H1 (cell line): ENCODE data around the gene CANT1. TPM values are rescaled to one million over a fixed set of nuclear protein-coding genes. Genes with fewer than 3 reads are reported as not detected.

Source experiments
- CTCF ChIA-PET: fragments of 300-600 bp; sonication (Branson Sonifier 250); formaldehyde crosslinking; loops from one replicate; lab custom pipeline; 2021; ENCODE audit not compliant: partially characterized antibody; lab: Charles Lee
- POLR2A ChIA-PET: fragments of 300-600 bp; sonication (Branson Sonifier 250); formaldehyde crosslinking; loops from one replicate; lab custom pipeline; 2021; ENCODE audit warnings: inconsistent platforms; ENCODE audit not compliant: partially characterized antibody; lab: Charles Lee
- DNase-seq, 2 experiments: peaks; one replicate each; pipeline versions ENCODE4 v3.0.0 to v3.0.0-alpha.2; 2010 to 2022; ENCODE audit warnings: low spot score in 2 of 2, low read depth in 1 of 2, mixed read lengths in 1 of 2
- FAIRE-seq: peaks from 2 replicates; lab custom pipeline; 2011; peaks lifted over from hg19 to GRCh38; lab: Jason Lieb, UNC
- H2AFZ ChIP-seq: 2 replicates; pipeline ENCODE4 v1.8.1; 2012; ENCODE audit warnings: low read length, inconsistent platforms
- H2AK5ac ChIP-seq: 2 replicates; pipeline ENCODE4 v1.6.1; 2013; ENCODE audit warnings: low read depth, low read length
- H2BK120ac ChIP-seq: replicated peaks from 2 replicates; pipeline ENCODE3; 2013; ENCODE audit warnings: low read depth, low read length, inconsistent platforms
- H2BK12ac ChIP-seq: 2 replicates; pipeline ENCODE4 v1.6.1; 2013; ENCODE audit warnings: low read depth, low read length
- H2BK15ac ChIP-seq: 2 replicates; pipeline ENCODE4 v1.6.1; 2013; ENCODE audit warnings: low read length
- H2BK20ac ChIP-seq: 2 replicates; pipeline ENCODE4 v1.6.1; 2013; ENCODE audit warnings: low read length
- H2BK5ac ChIP-seq: 2 replicates; pipeline ENCODE4 v1.6.1; 2013; ENCODE audit warnings: low read depth, low read length
- H3K14ac ChIP-seq: 2 replicates; pipeline ENCODE4 v1.6.1; 2013; ENCODE audit warnings: inconsistent platforms; ENCODE audit not compliant: insufficient read length
- H3K18ac ChIP-seq: 2 replicates; pipeline ENCODE4 v1.6.1; 2013; ENCODE audit warnings: low read length; ENCODE audit errors: extremely low read depth
- H3K23ac ChIP-seq: 2 replicates; pipeline ENCODE4 v1.6.1; 2013; ENCODE audit warnings: inconsistent platforms; ENCODE audit not compliant: insufficient read length
- H3K23me2 ChIP-seq: 2 replicates; pipeline ENCODE4 v1.6.1; 2013; ENCODE audit warnings: low read depth, low read length
- H3K27ac ChIP-seq: 2 replicates; pipeline ENCODE4 v1.6.1; 2011; ENCODE audit warnings: low read depth, low read length, inconsistent platforms
- H3K27me3 ChIP-seq, 4 experiments: replicated peaks in 1 of 4; 1 replicate in 1 of 4; 2 replicates in 3 of 4; pipeline versions ENCODE4 v1.6.1 to v1.8.1; 2011 to 2013; ENCODE audit warnings: low read length in 3 of 4, mild to moderate bottlenecking in 3 of 4, inconsistent platforms in 2 of 4, mixed read lengths in 2 of 4, moderate library complexity in 1 of 4; ENCODE audit not compliant: control insufficient read depth in 3 of 4, insufficient read depth in 3 of 4; ENCODE audit errors: extremely low read depth in 1 of 4
- H3K36me3 ChIP-seq, 4 experiments: 2 replicates each; pipeline versions ENCODE4 v1.6.1 to v1.8.1; 2011 to 2013; ENCODE audit warnings: mild to moderate bottlenecking in 4 of 4, low read length in 3 of 4, moderate library complexity in 2 of 4, control low read depth in 1 of 4, inconsistent platforms in 1 of 4; ENCODE audit not compliant: insufficient read depth in 4 of 4, control insufficient read depth in 2 of 4
- H3K4ac ChIP-seq: replicated peaks from 2 replicates; pipeline ENCODE3; 2013; ENCODE audit warnings: low read length, low read depth, mixed read lengths, inconsistent platforms; ENCODE audit not compliant: insufficient read length
- H3K4me1 ChIP-seq, 4 experiments: replicated peaks in 1 of 4; 1 replicate in 1 of 4; 2 replicates in 3 of 4; pipeline versions ENCODE4 v1.6.1 to v1.8.1; 2011 to 2013; ENCODE audit warnings: low read length in 3 of 4, inconsistent platforms in 2 of 4, mixed read lengths in 1 of 4; ENCODE audit not compliant: insufficient read depth in 4 of 4, control insufficient read depth in 3 of 4
- H3K4me2 ChIP-seq, 2 experiments: 2 replicates each; pipeline versions ENCODE4 v1.6.1 to v1.8.1; 2011 to 2013; ENCODE audit warnings: low read depth in 2 of 2, low read length in 2 of 2, control low read depth in 1 of 2, inconsistent platforms in 1 of 2, mild to moderate bottlenecking in 1 of 2; ENCODE audit not compliant: insufficient read depth in 1 of 2
- H3K4me3 ChIP-seq, 4 experiments: fragments of 200-600, 300-600 bp in 1 of 4; sonication (generic), shearing (Covaris generic), sonication (Bioruptor Twin) in 1 of 4; 2 replicates each; pipeline versions ENCODE4 v1.5.1 to v1.8.1; 2011 to 2016; ENCODE audit warnings: low read length in 4 of 4, low read depth in 3 of 4, control low read depth in 2 of 4, inconsistent platforms in 2 of 4, mild to moderate bottlenecking in 2 of 4, mixed read lengths in 1 of 4, moderate library complexity in 1 of 4; ENCODE audit not compliant: insufficient read depth in 2 of 4; ENCODE audit errors: extremely low read depth in 1 of 4
- H3K56ac ChIP-seq: replicated peaks from 2 replicates; pipeline ENCODE3; 2013; ENCODE audit warnings: low read depth, mild to moderate bottlenecking, mixed read lengths, low read length, inconsistent platforms; ENCODE audit not compliant: insufficient read length
- H3K79me1 ChIP-seq: 2 replicates; pipeline ENCODE4 v1.6.1; 2013; ENCODE audit warnings: low read depth, low read length, control low read depth
- H3K79me2 ChIP-seq, 2 experiments: 2 replicates each; pipeline versions ENCODE4 v1.6.1 to v1.8.1; 2012 to 2013; ENCODE audit warnings: low read length in 2 of 2, mild to moderate bottlenecking in 2 of 2, inconsistent platforms in 1 of 2; ENCODE audit not compliant: insufficient read depth in 2 of 2, control insufficient read depth in 1 of 2
- H3K9ac ChIP-seq, 4 experiments: replicated peaks in 1 of 4; 1 replicate in 1 of 4; 2 replicates in 3 of 4; pipeline versions ENCODE4 v1.6.1 to v1.8.1; 2011 to 2013; ENCODE audit warnings: low read depth in 3 of 4, low read length in 3 of 4, control low read depth in 2 of 4, mild to moderate bottlenecking in 2 of 4, moderate library complexity in 2 of 4, inconsistent platforms in 1 of 4; ENCODE audit errors: extremely low read depth in 1 of 4
- H3K9me3 ChIP-seq, 2 experiments: 2 replicates each; pipeline versions ENCODE4 v1.6.1 to v1.8.1; 2012 to 2013; ENCODE audit warnings: mild to moderate bottlenecking in 2 of 2, moderate library complexity in 2 of 2, control low read depth in 1 of 2, inconsistent platforms in 1 of 2, low read depth in 1 of 2, low read length in 1 of 2, mixed read lengths in 1 of 2; ENCODE audit not compliant: insufficient read depth in 2 of 2
- H4K20me1 ChIP-seq, 2 experiments: replicated peaks in 1 of 2; 2 replicates each; pipeline versions ENCODE3 to v1.8.1; 2011 to 2013; ENCODE audit warnings: inconsistent platforms in 2 of 2, low read length in 2 of 2, mild to moderate bottlenecking in 1 of 2; ENCODE audit not compliant: insufficient read depth in 2 of 2, control insufficient read depth in 1 of 2
- H4K5ac ChIP-seq: 2 replicates; pipeline ENCODE4 v1.6.1; 2013; ENCODE audit warnings: low read length, low read depth, mixed read lengths, inconsistent platforms; ENCODE audit not compliant: insufficient read length
- H4K8ac ChIP-seq: 2 replicates; pipeline ENCODE4 v1.8.0; 2013; ENCODE audit warnings: mild to moderate bottlenecking, moderate library complexity, low read length, inconsistent platforms; ENCODE audit not compliant: insufficient read depth; ENCODE audit errors: extremely low read depth
- H4K91ac ChIP-seq: replicated peaks from 2 replicates; pipeline ENCODE3; 2013; ENCODE audit warnings: low read length, mixed read lengths, inconsistent platforms; ENCODE audit not compliant: insufficient read length
- TAF1 ChIP-seq: IDR thresholded peaks from 2 replicates; pipeline ENCODE4 v1.6.1; 2011; ENCODE audit warnings: mild to moderate bottlenecking, low read depth, low read length
- WGBS, 2 experiments: shearing (Covaris generic) in 1 of 2; methylation state at CpG; one replicate each; pipeline versions ENCODE4 v1.1.6 to v1.1.7; 2013 to 2015; ENCODE audit warnings: low lambda C conversion rate in 2 of 2, mixed read lengths in 2 of 2, inconsistent platforms in 1 of 2, low coverage in 1 of 2, missing lambda C conversion rate in 1 of 2; ENCODE audit not compliant: insufficient replicate concordance in 2 of 2, insufficient coverage in 1 of 2, insufficient read length in 1 of 2; ENCODE audit errors: extremely low coverage in 1 of 2, missing lambda C conversion rate in 1 of 2; 5-methylcytosine and 5-hydroxymethylcytosine counted together
- polyA plus RNA-seq, 7 experiments: library from polyadenylated mRNA; depleted of rRNA in 3 of 7; stranded (reverse) in 5 of 7; unstranded in 2 of 7; fragments of >200 nt in 5 of 7; fragments of 200-250 nt in 2 of 7; gene quantifications; 1 replicate in 5 of 7; 2 replicates in 1 of 7; 4 replicates in 1 of 7; pipeline versions ENCODE4 v1.2.1 to v1.2.3, GENCODE V29; 2011 to 2013; ENCODE audit warnings: missing spikeins in 2 of 7, mixed read lengths in 2 of 7
- total RNA-seq: library from RNA; stranded (reverse); fragmentation: NEBNext Ultra II Directional; extraction: Animal tissue kit (Norgen Biotek cat#: 25700); gene quantifications from 2 replicates; pipeline ENCODE4 v1.2.1, GENCODE V29; 2021

The CANT1 gene
- total and polyA plus RNA-seq, 2 of the 8 experiments (the other 6 are each of a cell fraction or from before 2014, with no cell fraction given) = 23.0 to 32.6 TPM

DNA sequence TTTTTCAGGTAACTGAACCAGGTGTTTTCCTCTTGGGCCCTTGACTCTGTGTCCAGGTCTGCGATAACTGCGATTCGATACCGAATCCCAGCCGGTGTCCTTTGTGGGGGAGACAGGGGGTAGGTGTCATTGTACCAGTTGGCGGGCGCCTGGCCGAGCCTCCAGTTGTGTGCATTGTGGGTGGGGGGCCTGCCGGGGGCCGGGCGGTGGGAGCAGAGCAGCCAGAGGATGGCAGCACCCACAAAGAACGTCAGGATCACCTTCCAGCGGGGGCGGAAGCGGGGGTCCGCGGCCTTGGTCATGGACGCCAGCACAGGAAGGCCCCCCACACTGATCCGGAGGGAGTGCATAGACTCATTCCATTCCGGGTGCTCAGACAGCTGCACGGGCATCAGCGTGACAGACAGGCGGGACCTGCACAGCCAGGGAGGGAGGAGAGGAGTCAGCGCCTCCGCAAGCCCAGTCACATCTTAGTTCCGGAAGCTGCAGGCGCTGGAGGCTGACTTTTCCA is 12.3 kb downstream of the CANT1 start:
- Histone ChIP-seq H3K23me2 (no peaks in the 10 kb centered on the region), H3K4ac (no peak overlapping the region), H2BK120ac (no peak overlapping the region), H3K79me1 (no peaks in the 10 kb centered on the region; the same call in 1 of the 2 replicates), H3K27ac (no peak overlapping the region), H3K27me3 (peaks cover 3 to 26% (median 21%) of the 10 kb centered on the region in 4 experiments), H2BK12ac (no peak overlapping the region), H3K79me2 (peaks cover 1 to 4% of the 10 kb centered on the region in 2 experiments; a peak in 1 of 4 replicates), H4K8ac (no peak overlapping the region), H3K56ac (no peak overlapping the region), H3K36me3 (peaks cover 0 to 6% (median 2%) of the 10 kb centered on the region in 4 experiments; a peak in 3 of 8 replicates), H2BK20ac (no peak overlapping the region), H2AK5ac (no peak overlapping the region), H4K20me1 (peaks cover 24 to 46% of the 10 kb centered on the region in 2 experiments), H2BK15ac (no peak overlapping the region), H3K4me2 (no peak overlapping the region), H3K9me3 (no peaks in the 10 kb centered on the region), H2AFZ (no peak overlapping the region), H3K23ac (no peak overlapping the region), H3K4me3 (no peak overlapping the region), H3K14ac (no peak overlapping the region), H3K18ac (no peak overlapping the region), H3K9ac (no peak overlapping the region), H2BK5ac (no peak overlapping the region), H4K91ac (no peak overlapping the region), H4K5ac (no peak overlapping the region), H3K4me1 (no peaks in the 10 kb centered on the region; a peak in 1 of 7 replicates)
- TF ChIP-seq TAF1 = no peak
- POLR2A ChIA-PET = no interaction called here
- DNase-seq = no peak
- FAIRE-seq = no peak
- 93% methylated on average over 26 of the region's 27 CpGs; no CpG with 5 or more reads in 1 of the 2 experiments for WGBS, 2 experiments
- CTCF ChIA-PET = interaction anchor here (1.0 to 1.2 kb wide), 3 partner anchors 11 to 145 kb away, joined by 3 to 4 read pairs (median 3); no protein-coding TSS in a partner anchor
